Measurements from ENCODE around the gene CPNE5. TPM values are rescaled to one million over a fixed set of nuclear protein-coding genes. Genes with fewer than 3 reads are reported as not detected.
A peak's percentile ranks its signal among the peaks of the same experiment; 100 is the strongest.

CPNE5 gene
- total and polyA plus RNA-seq, 4 donors = 0.93 to 5.2 (median 3.8) TPM

- ATAC-seq (ENCODE audit: insufficient read depth, low FRiP score) = no peak
- no peak for TF ChIP-seq CTCF (IDR thresholded peaks at IDR 0.05; ENCODE audit: control extremely low read depth, extremely low read depth)
- H3K9me3 ChIP-seq (ENCODE audit: control insufficient read depth in 4 of 4, insufficient read depth in 3 of 4, low read length in 3 of 4) = no peaks in the 10 kb centered on the region
- H3K4me1 ChIP-seq (ENCODE audit: control insufficient read depth in 5 of 5, insufficient read depth in 5 of 5, low read length in 5 of 5) = peaks cover 0 to 22% (median 11%) of the 10 kb centered on the region in 5 donors
- no peak for DNase-seq
- no peak overlapping the region for H3K9ac ChIP-seq (ENCODE audit: insufficient read depth in 1 of 2, low read length in 2 of 2)
- no peak overlapping the region for H3K27ac ChIP-seq (ENCODE audit: low read depth in 1 of 2, low read length in 1 of 2)
- no peak overlapping the region for H3K4me3 ChIP-seq
- H3K36me3 ChIP-seq (ENCODE audit: control insufficient read depth in 4 of 4, insufficient read depth in 4 of 4, low read length in 4 of 4) = no peaks in the 10 kb centered on the region
- 74 to 98% methylated on average over 4 of the region's 4 CpGs for WGBS, 2 donors
- peaks cover 0 to 7% (median 0%) of the 10 kb centered on the region in 3 donors for H3K27me3 ChIP-seq (ENCODE audit: control insufficient read depth in 3 of 3, insufficient read depth in 3 of 3, low read length in 2 of 3)
Observed at GRCh38 chr6:36845233-36845632, 6.0 kb upstream of the CPNE5 start.

GRCh38 chr6:36844232-36845170 lies 5.3 kb upstream of the CPNE5 start:
- TF ChIP-seq CTCF (IDR thresholded peaks at IDR 0.05; ENCODE audit: control extremely low read depth, extremely low read depth) = no peak
- Histone ChIP-seq H3K27ac (ENCODE audit: low read depth in 1 of 2, low read length in 1 of 2) (peak overlapping the region in 1 of 2 donors; percentile 70), H3K36me3 (ENCODE audit: control insufficient read depth in 4 of 4, insufficient read depth in 4 of 4, low read length in 4 of 4) (no peaks in the 10 kb centered on the region), H3K9me3 (ENCODE audit: control insufficient read depth in 4 of 4, insufficient read depth in 3 of 4, low read length in 3 of 4) (no peaks in the 10 kb centered on the region), H3K27me3 (ENCODE audit: control insufficient read depth in 3 of 3, insufficient read depth in 3 of 3, low read length in 2 of 3) (peaks cover 0 to 11% (median 0%) of the 10 kb centered on the region in 3 donors), H3K4me3 (no peak overlapping the region), H3K4me1 (ENCODE audit: control insufficient read depth in 5 of 5, insufficient read depth in 5 of 5, low read length in 5 of 5) (peaks cover 0 to 24% (median 9%) of the 10 kb centered on the region in 5 donors), H3K9ac (ENCODE audit: insufficient read depth in 1 of 2, low read length in 2 of 2) (no peak overlapping the region)
- ATAC-seq (ENCODE audit: insufficient read depth, low FRiP score) (no peak), DNase-seq (no peak)
- WGBS, 2 donors = 79 to 85% methylated on average over 19 of the region's 19 CpGs

- H3K9ac ChIP-seq (ENCODE audit: insufficient read depth in 1 of 2, low read length in 2 of 2) = no peak overlapping the region
- no peaks in the 10 kb centered on the region for H3K9me3 ChIP-seq (ENCODE audit: control insufficient read depth in 4 of 4, insufficient read depth in 3 of 4, low read length in 3 of 4)
- H3K4me1 ChIP-seq (ENCODE audit: control insufficient read depth in 5 of 5, insufficient read depth in 5 of 5, low read length in 5 of 5) = peaks cover 0 to 20% (median 15%) of the 10 kb centered on the region in 5 donors
- peak overlapping the region in 1 of 2 donors; percentile 70 for H3K27ac ChIP-seq (ENCODE audit: low read depth in 1 of 2, low read length in 1 of 2)
- peaks cover 0 to 20% (median 0%) of the 10 kb centered on the region in 3 donors for H3K27me3 ChIP-seq (ENCODE audit: control insufficient read depth in 3 of 3, insufficient read depth in 3 of 3, low read length in 2 of 3)
- H3K36me3 ChIP-seq (ENCODE audit: control insufficient read depth in 4 of 4, insufficient read depth in 4 of 4, low read length in 4 of 4) = no peaks in the 10 kb centered on the region
- no peak for TF ChIP-seq CTCF (IDR thresholded peaks at IDR 0.05; ENCODE audit: control extremely low read depth, extremely low read depth)
- ATAC-seq (ENCODE audit: insufficient read depth, low FRiP score) (no peak), DNase-seq (no peak)
- WGBS, 2 donors = 94 to 95% methylated on average over 4 of the region's 4 CpGs
- H3K4me3 ChIP-seq = no peak overlapping the region
Observed at GRCh38 chr6:36843170-36843569, 3.9 kb upstream of the CPNE5 start.

All from lung (tissue), 12 donors.